ENCODE results near the gene SLC25A39. TPM values are rescaled to one million over a fixed set of nuclear protein-coding genes. Genes with fewer than 3 reads are reported as not detected.

SLC25A39 gene
- total and polyA plus RNA-seq, 9 of the 15 experiments (the other 6 are each of a cell fraction or from before 2014, with no cell fraction given): 4.8 to 267 (median 140) TPM

GRCh38 chr17:44324571-44325275, at the start of gene SLC25A39 (continued):
- no peak; the same call in 1 of the 2 replicates for TF ChIP-seq KLF1 (tag; IDR thresholded peaks at IDR 0.05)
- 0 out of 2 replicates have a peak, but pooled peaks have one; percentile 10 for TF ChIP-seq OTX1 (CRISPR knock-in tag; IDR thresholded peaks at IDR 0.05)
- no peak for TF ChIP-seq ATF1 (CRISPR knock-in tag; IDR thresholded peaks at IDR 0.05)
- peak; percentile 67; the same call in 1 of the 2 replicates for TF ChIP-seq ATF1 (tag; IDR thresholded peaks at IDR 0.05)
- peak; percentile 54 for TF ChIP-seq E2F8 (IDR thresholded peaks at IDR 0.05; ENCODE audit: low read depth, partially characterized antibody)
- peak; percentile 63; the same call in 1 of the 2 replicates for TF ChIP-seq CREB3L1 (IDR thresholded peaks at IDR 0.05; ENCODE audit: borderline replicate concordance, low read depth)
- TF ChIP-seq CBX3 (IDR thresholded peaks at IDR 0.05; ENCODE audit: borderline replicate concordance in 1 of 2, low read length in 2 of 2): peak in 1 of 2 experiments; percentile 86; a peak in 2 of 3 replicates
- TF ChIP-seq ETS1 (conservative IDR thresholded peaks at IDR 0.05; ENCODE audit: control insufficient read depth, low read depth, low read length): peak; percentile 80
- no peak for TF ChIP-seq TFAM (CRISPR knock-in tag; conservative IDR thresholded peaks at IDR 0.05)
- peak; percentile 55; the same call in 1 of the 2 replicates for TF ChIP-seq ZNF740 (CRISPR knock-in tag; IDR thresholded peaks at IDR 0.05)
- no peak for TF ChIP-seq ZNF740 (tag; IDR thresholded peaks at IDR 0.05)
- no peak; a peak in 1 of 4 replicates for TF ChIP-seq FOXA3 (CRISPR knock-in tag; conservative IDR thresholded peaks at IDR 0.05 in 1 of 2, IDR thresholded peaks at IDR 0.05 in 1 of 2)
- peak; percentile 89 to 99; a peak in 3 of 4 replicates for TF ChIP-seq MAZ (CRISPR knock-in tag; conservative IDR thresholded peaks at IDR 0.05 in 1 of 2, IDR thresholded peaks at IDR 0.05 in 1 of 2)
- TF ChIP-seq CBX1 (IDR thresholded peaks at IDR 0.05; ENCODE audit: low read depth): 0 out of 2 replicates have a peak, but pooled peaks have one; percentile 59
- peak; percentile 59 for TF ChIP-seq HCFC1 (IDR thresholded peaks at IDR 0.05; ENCODE audit: low read depth, low read length)
- TF ChIP-seq ZNF583 (CRISPR knock-in tag; IDR thresholded peaks at IDR 0.05): 0 out of 2 replicates have a peak, but pooled peaks have one; percentile 13
- no peak for TF ChIP-seq SFPQ (IDR thresholded peaks at IDR 0.05; ENCODE audit: low read depth, low read length)
- peak; percentile 65 to 80 for TF ChIP-seq KDM1A (IDR thresholded peaks at IDR 0.05)
